Measurements from ENCODE around the gene STX16.
A peak's percentile ranks its signal among the peaks of the same experiment; 100 is the strongest.

The STX16 gene

DNA sequence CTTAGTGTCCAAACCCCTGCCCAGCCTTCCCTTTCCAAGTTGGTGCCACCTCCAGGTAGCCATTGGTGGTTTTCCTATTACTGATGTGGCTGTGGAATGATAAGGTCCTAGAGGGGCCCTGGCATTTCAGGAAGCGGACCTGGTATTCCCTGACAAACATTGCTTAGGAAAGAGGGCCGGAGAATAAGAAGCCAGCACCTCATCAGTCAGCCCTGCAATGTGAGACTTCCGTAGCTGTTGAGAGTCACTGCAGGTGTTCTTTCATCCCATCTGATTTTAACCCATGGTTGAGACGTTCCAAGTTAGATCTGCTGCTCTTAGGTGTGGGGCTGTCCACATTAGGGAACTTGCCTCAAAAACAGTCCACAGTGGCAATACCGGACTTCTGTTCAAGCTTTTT lies 26.7 kb downstream of the STX16 start:
- DNase-seq = no peak

DNA sequence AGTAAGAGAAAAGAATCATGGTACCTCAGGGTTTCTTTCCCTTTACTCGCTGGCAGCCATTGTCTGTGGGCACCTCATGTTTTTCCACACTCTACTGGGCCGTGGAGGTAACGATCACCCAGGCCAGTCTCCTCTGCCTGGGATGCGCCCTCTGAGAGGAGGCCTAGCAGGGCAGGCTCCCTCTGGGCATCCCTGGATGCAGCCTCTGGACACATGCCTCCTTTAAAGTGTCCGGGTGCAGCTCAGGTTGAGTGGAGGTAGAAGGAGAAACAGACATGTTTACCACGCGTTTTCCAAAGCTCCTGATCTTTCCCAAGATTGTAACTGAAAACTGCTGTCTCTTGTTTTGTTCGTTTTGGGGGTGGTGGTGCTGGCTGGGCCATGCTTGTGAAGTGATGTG lies 27.7 kb downstream of the STX16 start:
- no peak for DNase-seq

DNA sequence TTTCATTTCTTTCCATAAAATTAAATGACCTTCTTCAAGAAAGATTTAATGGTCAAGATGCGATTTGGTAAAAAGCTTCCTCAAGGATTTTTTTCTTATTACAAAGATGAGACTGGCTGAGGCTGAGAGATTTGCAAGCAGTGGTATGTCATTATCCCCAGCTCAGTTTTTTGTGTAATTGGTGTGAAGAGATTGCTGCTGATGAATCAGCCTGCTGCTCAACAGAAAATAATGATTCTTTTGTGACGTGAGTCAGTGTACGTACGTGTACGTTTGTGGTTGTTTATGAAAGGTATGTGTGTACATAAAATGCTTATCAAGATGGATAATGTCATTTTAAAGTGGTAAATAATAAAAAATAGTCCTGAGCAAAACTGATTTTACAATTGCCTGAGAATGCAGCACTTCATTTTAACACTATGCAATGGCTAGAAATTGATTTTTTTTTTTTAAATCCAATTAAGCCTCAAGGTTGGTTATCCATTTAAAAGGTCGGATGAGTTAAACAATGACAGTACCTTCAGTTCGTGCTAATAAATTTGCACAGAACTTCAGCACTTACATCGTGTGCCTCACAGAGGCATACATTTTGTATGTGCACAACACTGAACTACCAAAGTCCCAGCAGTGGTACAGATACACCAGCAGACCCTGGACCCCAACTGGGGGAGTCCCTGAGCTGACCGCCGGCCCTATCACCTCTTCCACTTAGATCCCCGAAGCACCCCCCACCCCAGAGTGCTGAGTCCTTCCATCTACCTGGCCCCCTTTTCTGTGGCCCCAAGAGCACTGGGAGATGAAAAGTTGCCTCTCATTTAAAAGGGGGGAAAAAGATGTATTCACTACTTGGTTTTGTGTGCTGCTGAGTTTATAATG lies 31.8 kb downstream of the STX16 start:
- no peak for DNase-seq

DNA sequence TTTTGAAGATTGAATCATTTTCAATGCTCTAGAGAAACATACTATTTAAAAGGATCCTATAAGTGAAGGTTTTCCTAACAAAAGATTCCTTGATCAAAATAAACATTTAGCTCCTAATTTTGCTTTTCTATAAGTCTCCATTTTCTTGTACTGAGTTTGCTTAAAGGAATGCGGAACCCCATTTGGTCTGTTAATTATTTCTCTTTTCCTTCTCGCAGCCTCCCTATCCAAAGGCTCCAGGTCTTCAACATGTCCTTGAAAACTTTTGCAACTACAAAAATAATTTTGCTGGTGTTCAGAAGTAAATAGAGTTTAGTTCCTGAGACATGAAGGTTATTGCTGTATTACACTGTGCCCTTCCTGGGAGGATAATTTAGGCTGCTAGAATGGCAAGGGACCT lies 33.2 kb downstream of the STX16 start:
- DNase-seq = no peak

DNA sequence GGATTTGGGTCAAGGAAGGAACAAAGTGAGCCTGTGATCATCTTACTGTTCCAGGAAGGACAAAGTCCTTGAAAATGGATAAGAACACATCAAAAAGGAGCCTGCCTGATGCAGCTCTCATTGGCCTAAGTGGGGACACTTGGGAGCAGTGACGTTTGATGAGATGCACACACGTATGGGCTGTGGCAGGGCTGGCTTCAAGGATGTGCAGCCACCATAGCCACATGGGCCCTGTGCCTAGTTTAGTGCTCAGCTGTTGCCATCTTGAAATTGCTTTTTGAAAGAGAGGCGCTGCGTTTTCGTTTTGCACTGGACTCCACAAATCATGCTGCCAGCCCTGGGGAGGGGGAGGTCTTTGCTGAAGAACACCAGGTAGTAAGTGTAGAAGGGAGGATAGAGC lies 34.9 kb downstream of the STX16 start:
- no peak for DNase-seq

DNA sequence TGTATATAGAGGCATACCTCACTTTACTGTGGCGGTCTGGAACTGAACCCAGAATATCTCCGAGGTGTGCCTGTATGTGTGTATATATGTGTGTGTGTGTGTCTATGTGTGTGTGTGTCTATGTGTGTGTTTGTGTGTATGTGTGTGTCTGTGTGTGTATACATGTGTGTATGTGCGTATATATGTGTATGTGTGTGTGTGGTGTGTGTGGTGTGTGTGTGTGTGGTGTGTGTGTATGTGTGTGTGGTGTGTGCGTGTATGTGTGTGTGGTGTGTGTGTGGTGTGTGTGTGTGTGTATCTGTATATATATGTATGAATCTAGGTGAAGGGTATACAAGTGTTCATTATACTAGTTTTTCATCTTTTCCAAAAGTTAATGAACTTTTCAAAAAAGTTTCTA lies 37.3 kb downstream of the STX16 start:
- DNase-seq = no peak

DNA sequence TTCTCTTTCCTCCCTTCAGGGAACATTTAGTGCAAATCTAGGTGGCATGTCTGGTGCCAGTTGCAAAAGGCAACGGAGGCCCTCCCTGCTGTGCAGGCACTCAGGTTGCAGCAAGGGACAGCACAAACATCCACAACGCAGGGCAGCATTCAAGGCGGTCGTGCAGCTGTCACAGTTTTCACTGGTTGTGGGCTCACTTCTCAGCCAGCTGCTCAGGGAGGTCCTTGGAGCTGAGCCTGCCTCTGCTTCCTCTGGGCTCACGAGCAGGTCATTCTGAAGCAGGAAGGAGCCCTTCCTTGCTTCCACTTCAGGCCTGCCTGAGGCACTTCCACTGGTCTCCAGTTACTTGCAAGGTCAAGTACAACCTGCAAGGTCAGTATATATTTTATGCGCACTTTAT lies 37.8 kb downstream of the STX16 start:
- DNase-seq = no peak

DNA sequence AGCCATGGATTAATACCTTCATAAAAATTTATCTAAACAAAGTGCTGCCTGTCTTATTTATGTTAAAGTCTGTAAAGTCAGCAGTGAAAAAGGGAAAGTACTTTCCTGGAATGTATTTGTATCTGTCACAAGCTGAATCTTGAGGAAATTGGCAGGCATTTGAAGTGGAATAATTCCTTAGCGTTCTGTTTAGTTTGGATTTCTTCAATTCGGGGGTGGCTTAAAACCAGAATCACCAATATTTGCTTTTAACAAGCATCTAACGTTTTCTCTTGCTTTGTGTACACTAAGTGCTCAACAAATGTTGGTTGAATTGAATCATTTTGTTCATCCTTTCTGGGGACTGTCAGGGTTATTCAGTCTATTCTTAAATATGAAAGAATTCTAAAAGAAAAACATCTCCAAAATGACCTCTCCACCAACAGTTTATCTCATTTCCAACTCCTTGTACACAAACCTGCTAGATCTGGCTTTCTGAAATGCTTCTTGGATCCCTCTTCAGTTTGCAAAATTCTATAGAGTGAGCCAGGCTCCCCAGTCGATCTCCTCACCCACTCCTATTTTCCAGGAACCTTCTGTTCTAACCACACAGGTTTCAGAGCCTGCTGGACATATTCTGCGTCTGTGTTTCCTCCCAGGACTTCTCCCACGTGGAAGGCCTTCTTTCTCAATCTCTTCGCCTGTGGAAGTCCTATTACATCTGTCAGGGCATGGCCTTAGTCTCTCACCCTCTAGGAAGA lies 39.5 kb downstream of the STX16 start:
- DNase-seq = no peak

DNA sequence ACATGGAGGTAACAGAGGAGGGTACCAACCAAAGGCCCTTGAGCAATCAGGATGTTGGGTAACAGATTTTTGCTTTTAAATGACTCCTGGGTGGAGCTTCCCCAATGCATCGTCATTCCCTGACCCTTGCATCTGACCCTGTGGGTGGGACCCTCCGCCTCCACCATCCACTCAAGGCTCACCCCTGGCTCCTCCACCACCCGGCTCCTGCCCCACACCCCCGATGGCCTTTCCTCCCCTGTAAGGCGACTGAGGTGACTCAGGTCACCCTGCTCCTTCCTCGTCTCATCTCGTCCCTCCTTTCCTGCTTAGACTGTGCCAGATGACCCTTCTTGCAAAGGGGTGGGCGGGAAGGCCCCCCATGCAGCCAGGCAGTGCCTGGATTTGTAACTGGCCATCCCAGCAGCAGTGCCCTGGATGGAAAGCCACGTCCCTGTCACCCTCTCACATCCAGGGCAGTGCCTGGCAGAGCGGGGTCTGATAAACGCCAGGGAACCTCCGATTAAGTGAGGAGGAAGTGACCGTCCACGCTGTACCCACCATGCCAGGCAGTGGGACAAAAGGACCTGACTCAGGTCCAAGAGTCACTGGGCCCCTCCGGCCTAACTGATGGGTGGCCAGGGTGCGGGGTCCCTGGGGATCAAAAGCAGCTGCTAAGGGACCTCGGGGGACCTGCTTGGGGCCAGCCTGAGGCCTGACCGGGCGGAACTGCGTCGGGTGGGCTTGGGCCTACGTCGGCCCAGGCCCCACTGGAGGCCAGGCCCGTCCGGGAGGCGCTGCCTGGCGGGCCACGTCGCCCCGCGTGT lies 40.9 kb downstream of the STX16 start:
- DNase-seq = peak in 2 of 6 experiments; percentile 31 to 42

DNA sequence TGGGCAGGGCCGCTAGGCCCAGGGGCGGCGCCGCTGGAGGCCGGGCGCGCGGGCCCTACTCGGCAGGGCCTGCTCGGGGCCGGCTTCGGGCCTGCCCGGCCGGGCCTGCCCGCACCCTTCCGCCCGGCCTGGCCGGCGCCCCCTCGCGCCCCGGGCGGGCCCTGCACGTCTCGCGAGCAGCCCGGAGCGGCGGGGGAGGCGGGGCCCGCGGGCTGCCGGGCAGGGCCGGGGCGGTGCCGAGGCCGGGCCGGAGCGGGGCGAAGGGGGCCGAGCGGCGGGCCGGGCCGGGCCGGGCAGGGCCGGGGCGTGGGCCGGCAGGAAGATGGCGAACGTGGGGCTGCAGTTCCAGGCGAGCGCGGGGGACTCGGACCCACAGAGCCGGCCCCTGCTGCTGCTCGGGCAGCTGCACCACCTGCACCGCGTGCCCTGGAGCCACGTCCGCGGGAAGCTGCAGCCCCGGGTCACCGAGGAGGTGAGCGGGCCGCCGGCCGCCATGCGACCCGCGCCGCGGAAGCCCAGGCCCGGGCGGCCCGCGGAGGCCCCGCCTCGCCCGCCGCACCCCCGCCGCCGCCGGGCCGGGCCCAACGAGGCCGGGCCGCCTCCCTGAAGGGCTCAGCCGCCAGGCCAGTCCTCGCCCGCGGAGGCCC lies 41.6 kb downstream of the STX16 start, which contains the start of gene NPEPL1:
Gene NPEPL1 (plus strand): TSS at position 222 of the 647 bp plus-strand sequence. CDS start 101 bp downstream, at position 323.
- peak; percentile 12 to 52 (median 46) for DNase-seq

DNA sequence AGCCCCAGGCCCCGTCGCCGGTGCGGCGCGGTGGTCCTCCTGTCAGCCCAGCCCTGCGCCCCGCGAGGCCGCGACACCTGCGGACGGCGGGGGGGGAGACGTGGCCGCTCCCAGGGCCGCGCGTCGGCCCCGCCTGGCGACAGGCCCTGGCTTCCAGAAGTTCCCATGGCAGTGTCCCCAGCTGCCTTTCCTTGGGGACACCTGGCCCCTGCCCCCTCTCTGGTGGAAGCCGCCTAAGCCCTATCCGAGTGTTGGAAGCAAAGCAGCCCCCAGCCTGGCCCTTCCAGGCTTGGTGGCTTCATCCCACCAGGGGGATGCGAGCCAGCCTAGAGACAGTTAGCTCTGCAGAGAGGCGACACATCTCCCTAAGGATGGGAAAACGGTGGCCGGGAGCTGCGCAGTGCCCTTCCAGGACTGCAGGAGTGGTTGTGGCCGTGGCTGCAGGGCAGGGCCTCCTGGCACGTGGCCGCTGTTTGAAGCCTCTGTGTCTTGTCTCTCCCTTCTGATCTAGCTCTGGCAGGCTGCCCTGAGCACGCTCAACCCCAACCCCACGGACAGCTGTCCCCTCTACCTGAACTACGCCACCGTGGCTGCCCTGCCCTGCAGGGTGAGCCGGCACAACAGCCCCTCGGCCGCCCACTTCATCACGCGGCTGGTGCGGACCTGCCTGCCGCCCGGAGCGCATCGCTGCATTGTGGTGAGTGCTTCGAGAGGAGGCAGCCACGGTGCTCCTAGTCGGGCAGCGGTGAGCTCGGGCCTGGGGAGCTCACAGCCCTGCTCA lies 42.3 kb downstream of the STX16 start:
- peak in 2 of 6 experiments; percentile 38 to 47 for DNase-seq

DNA sequence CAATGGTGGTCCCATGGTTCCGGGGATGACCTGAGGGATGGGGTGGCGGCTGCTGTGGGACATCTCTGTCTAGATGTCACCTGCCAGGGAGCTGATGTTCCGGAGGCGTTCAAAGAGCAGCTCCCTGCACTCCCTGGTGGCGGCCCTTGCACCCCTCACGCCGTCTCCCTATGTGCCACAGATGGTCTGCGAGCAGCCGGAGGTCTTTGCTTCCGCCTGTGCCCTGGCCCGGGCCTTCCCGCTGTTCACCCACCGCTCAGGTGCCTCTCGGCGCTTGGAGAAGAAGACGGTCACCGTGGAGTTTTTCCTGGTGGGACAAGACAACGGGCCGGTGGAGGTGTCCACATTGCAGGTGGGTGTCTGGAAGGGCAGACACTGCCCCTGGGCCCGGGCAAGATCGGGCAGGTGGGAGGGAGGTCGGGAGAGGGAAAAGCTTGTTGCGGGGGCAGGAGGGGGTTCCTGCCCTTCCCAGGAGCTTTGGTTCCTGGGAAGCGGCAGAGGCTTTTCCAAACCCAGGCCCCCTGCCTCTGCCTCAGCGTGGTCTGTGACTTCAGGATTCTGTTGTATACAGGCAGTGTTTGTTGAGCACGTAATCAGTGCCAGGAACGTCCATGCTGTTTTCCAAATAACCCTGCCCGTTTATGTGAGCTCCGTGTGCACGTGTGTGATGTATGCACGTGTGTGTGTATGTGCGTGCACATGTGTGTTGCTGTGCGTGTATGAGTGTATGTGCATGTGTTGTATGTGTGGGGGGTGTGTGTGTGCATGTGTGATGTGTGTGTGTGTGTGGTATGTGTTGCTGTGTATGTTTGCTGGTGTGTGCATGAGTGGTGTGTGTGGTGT lies 43.4 kb downstream of the STX16 start:
- DNase-seq = no peak

DNA sequence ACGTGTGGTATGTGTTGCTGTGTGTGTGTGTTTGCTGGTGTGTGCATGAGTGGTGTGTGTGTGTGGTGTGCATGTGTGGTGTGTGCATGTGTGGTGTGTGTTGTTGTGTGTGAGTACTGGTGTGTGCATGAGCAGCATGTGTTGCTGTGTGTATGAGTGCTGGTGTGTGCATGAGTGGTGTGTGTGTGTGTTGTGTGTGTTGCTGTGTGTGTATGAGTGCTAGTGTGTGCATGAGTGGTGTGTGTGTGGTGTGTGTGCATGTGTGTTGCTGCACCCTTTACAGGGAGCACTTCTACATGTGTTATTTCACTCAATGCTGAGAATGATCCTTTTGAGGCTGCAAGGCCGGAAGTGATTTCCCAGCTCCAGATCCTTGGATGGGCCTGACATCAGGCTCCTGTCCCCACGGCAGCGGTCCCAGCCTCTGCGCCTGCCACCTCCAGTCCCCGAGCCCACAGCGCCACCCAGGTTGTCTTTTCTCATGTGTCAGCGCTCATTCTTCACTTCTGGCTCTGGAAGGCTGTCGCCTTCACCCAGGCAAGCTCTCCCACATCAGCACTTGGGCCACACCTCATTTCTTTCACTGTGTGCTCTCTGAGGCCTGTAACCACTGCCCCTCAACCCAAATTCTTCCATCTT lies 44.1 kb downstream of the STX16 start:
- DNase-seq = no peak

DNA sequence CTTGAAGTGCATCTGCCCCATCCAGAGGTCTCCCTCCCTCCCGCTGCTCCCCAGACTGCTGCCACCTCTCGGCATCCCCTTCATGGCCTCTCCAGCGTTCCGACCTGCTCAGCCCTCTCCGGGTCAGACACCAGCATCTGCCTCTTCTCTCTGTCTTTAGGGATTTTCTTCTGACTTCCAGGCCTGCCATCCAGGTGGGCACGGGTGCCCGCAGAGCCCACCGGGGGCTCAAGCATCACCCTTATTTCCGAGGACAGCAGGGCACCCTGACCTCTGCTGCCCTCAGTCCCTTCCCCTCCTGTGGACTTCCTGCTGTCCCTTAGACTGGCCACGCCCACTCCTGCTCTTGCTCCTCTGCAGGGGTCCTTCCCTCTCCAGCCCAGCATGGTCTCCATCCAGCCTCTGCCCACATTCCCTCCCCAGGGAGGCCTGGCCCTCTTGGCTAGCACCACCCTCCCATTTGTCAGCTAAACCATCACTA lies 44.9 kb downstream of the STX16 start:
- DNase-seq = no peak

DNA sequence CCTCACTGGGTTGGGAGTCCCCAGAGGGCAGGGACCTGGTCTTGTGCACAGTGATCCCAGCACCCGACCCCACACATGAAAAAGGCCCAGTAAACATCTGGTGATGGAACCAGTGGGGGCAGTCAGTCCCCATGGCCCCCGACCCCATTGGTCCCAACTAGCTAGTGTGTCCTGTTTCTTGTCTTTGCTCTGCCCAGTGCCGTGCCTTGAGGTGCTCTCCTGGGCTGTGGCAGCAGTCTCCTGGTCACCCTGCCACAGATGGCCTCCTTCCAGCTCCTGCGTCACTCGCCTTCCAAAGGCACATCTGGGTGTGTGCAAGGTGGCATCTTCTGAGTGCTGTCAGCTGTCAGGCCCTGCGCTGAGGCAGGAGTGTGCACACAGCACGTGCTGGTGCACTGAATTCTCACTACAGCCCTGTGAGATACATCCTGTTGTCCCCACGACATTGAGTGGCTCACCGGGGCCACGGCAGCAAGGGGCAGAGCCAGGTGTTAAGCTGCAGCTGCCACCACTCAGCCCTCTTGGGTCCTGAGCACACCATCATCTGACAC lies 45.4 kb downstream of the STX16 start:
- DNase-seq = no peak

DNA sequence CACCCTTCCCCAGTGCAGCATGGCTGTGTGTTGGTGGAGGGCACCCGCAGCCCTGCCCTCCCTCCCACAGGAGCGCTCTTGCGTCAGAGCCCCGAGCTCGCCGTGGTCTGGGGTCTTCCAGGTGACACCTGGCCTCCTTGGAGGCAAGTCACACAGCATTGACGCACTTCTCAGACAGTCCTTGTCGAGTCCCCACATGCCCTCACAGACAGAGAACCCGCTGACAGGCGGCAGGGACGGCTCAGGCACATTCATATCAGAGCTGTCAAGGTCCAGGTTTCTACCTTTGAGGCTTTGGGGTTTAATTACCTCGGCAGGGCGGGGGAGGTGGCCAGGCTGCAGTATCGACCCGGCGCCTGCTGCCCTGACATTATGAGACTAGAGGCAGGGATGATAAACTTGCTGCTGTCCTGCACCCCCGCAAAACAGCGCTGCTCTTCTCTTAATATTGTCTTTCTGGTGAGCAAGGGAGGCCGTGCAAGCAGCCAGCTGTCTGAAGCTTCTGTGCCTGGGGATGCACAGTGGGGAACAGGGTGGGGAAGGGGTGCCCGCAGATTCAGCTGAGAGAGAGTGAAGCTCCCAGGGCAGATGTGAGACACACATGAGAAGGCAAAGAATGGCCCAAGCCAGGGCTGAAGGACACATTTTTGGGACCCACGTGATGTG lies 46.3 kb downstream of the STX16 start:
- DNase-seq = no peak

DNA sequence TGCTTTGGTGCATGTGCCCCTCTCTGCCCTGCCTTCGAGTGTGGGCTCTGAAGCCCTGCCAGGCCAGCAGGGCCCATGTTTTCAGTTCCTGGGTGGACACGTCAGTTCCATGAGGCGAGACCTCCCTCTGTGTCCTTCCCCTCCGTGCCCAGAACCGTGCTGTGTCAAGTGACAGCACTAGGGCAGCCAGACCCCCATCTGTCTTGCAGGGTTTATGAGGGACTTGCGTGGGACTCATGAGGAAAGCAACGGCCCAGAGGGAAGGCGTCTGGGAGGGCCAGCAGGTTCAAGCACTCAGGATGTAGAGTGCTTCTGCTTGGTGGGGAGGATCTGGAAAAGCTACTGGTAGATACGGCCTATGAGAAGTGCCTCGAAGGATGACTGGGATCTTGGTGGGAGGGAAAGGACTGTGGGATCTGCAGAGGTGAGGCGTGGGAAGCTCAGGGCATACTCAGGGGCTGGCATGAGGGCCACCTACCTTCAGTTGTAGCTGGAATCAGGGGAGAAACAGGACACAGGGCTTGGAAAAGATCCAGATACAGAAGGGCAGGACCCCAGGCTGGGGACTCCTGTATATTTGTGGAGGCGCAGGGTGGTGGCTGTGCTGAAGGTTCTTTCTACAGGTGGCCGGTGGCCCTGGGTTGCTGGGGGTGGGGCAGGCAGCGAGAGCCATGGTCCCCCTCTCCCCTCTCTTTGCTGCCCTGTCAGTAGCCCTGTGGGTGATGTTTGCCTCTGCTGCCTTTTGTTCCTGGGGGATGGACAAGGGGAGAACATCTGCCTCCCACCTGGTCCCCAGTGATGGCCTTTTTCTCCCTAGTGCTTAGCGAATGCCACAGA lies 47.0 kb downstream of the STX16 start:
- no peak for DNase-seq
